Glutamatergic neuron (in vitro differentiated cells): ENCODE data around the gene CXorf65. TPM values are rescaled to one million over a fixed set of nuclear protein-coding genes. Genes with fewer than 3 reads are reported as not detected.
A peak's percentile ranks its signal among the peaks of the same experiment; 100 is the strongest.

ENCODE experiments used
- DNase-seq: peaks from one replicate; pipeline ENCODE4 v3.0.0; 2022
- H3K27ac Mint-ChIP-seq: one replicate; pipeline ENCODE4 v1.8.0; 2020; ENCODE audit warnings: mild to moderate bottlenecking, mixed read lengths, inconsistent platforms; ENCODE audit not compliant: unreplicated experiment
- H3K27me3 Mint-ChIP-seq: one replicate; pipeline ENCODE4 v1.8.0; 2020; ENCODE audit warnings: mild to moderate bottlenecking, moderate library complexity, mixed read lengths, inconsistent platforms; ENCODE audit not compliant: unreplicated experiment
- H3K36me3 Mint-ChIP-seq: one replicate; pipeline ENCODE4 v1.8.0; 2020; ENCODE audit warnings: mild to moderate bottlenecking, mixed read lengths, inconsistent platforms; ENCODE audit not compliant: unreplicated experiment
- H3K4me1 Mint-ChIP-seq: one replicate; pipeline ENCODE4 v1.8.0; 2020; ENCODE audit warnings: mild to moderate bottlenecking, low read depth, mixed read lengths, inconsistent platforms; ENCODE audit not compliant: unreplicated experiment
- H3K4me3 Mint-ChIP-seq: one replicate; pipeline ENCODE4 v1.8.0; 2020; ENCODE audit warnings: mild to moderate bottlenecking, mixed read lengths, inconsistent platforms; ENCODE audit not compliant: unreplicated experiment
- H3K9me3 Mint-ChIP-seq: one replicate; pipeline ENCODE4 v1.8.0; 2020; ENCODE audit warnings: mild to moderate bottlenecking, moderate library complexity, mixed read lengths, inconsistent platforms; ENCODE audit not compliant: unreplicated experiment
- CTCF ChIP-seq: fragments of 200-600 bp; sonication (generic); IDR thresholded peaks from one replicate; pipeline ENCODE4 v1.5.0; 2021; ENCODE audit not compliant: partially characterized antibody, unreplicated experiment
- total RNA-seq: library from RNA; stranded (reverse); fragmentation: NEBNext Ultra II Directional; extraction: Animal tissue kit (Norgen Biotek cat#: 25700); gene quantifications from one replicate; pipeline ENCODE4 v1.2.1, GENCODE V29; 2021; ENCODE audit not compliant: unreplicated experiment

CXorf65 gene
- total RNA-seq, 1 donor from 2014 or later = not detected

DNA sequence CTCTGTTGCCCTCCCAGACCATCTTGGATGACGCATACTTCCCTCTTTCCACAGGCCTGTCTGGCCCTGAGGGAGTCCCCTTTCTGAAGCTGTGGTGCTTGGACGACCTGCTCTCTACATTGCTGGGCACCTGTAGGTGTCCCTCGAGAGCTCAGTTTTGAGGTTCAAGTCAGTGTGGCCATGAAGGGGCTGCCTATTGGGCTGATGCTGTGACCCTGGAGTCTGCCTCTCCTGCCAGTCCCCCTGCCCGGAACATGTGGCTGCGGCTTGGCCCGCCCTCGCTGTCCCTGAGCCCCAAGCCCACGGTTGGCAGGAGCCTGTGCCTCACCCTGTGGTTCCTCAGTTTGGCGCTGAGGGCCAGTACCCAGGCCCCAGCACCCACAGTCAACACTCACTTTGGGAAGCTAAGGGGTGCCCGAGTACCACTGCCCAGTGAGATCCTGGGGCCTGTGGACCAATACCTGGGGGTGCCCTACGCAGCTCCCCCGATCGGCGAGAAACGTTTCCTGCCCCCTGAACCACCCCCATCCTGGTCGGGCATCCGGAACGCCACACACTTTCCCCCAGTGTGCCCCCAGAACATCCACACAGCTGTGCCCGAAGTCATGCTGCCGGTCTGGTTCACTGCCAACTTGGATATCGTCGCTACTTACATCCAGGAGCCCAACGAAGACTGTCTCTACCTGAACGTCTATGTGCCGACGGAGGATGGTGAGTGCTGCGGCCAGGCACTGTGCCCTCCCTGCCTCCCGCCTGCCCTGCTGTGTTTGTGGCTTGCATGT, 41.1 kb upstream of the CXorf65 start:
- no peak for DNase-seq
- Mint-ChIP-seq H3K27me3 (peaks cover 3% of the 10 kb centered on the region), H3K27ac (no peak overlapping the region), H3K4me3 (no peak overlapping the region), H3K36me3 (no peaks in the 10 kb centered on the region), H3K4me1 (peaks cover 5% of the 10 kb centered on the region), H3K9me3 (peaks cover 7% of the 10 kb centered on the region)
- TF ChIP-seq CTCF = no peak

- Mint-ChIP-seq H3K27me3 (peaks cover 3% of the 10 kb centered on the region), H3K9me3 (peaks cover 4% of the 10 kb centered on the region), H3K4me3 (peak within 1 kb of the TSS; percentile 86), H3K27ac (peak within 1 kb of the TSS; percentile 53), H3K4me1 (peaks cover 5% of the 10 kb centered on the region), H3K36me3 (no peaks in the 10 kb centered on the region)
- no peak for TF ChIP-seq CTCF
- DNase-seq = peak; percentile 18
These were observed 38.1 kb upstream of the CXorf65 start, which contains the start of gene NLGN3 for GRCh38 chrX:71144651-71145050. TSS of gene NLGN3 (plus strand) at chrX:71144841. CDS start at chrX:71147750, 2,909 bp downstream.

- no peak overlapping the region for H3K4me3 Mint-ChIP-seq
- no peak for TF ChIP-seq CTCF
- no peak overlapping the region for H3K27ac Mint-ChIP-seq
- peaks cover 4% of the 10 kb centered on the region for H3K9me3 Mint-ChIP-seq
- H3K36me3 Mint-ChIP-seq = no peaks in the 10 kb centered on the region
- H3K4me1 Mint-ChIP-seq = peaks cover 5% of the 10 kb centered on the region
- H3K27me3 Mint-ChIP-seq = peaks cover 3% of the 10 kb centered on the region
- DNase-seq = no peak
These were observed 37.0 kb upstream of the CXorf65 start for GRCh38 chrX:71143508-71143907.

DNA sequence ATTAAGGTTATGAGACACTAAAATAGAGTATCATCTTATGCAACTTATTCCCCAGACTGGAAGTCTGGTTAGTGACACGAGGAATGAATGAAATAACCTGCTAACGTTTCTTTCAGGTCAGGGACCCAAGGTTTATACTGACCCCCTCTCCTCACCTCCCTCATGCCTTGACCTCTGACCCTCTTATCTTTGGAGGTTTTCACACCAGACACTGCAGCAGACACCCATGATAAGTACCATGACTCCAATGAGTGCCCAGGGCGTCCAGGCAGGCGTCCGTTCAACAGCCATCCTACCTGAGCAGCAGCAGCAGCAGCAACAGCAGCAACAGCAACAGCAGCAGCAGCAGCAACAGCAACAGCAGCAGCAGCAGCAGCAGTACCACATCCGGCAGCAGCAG, 33.9 kb upstream of the CXorf65 start:
- Mint-ChIP-seq H3K9me3 (no peaks in the 10 kb centered on the region), H3K4me3 (no peak overlapping the region), H3K36me3 (no peaks in the 10 kb centered on the region), H3K4me1 (peaks cover 5% of the 10 kb centered on the region), H3K27ac (no peak overlapping the region), H3K27me3 (peaks cover 3% of the 10 kb centered on the region)
- no peak for DNase-seq
- no peak for TF ChIP-seq CTCF

DNA sequence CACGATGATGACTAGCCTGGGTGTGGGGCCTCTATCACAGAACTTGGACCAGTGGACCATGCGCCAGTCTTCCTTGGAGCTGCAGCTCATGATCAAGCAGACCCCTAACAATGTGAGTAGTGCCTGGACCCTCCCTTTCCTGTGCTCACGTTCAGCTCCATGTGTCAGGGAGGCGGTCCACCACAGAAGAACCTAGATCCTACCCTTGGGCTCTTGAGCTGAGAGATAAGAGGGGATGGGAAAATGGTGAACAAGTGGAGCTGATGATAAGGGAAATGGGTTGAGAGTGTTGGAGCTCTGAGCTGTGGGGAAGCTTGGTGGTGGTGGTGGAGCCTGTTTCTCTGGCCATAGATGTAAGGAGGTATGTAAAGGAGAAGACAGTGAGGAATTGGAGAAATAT, 25.0 kb upstream of the CXorf65 start:
- peaks cover 2% of the 10 kb centered on the region for H3K27me3 Mint-ChIP-seq
- peaks cover 9% of the 10 kb centered on the region for H3K4me1 Mint-ChIP-seq
- no peaks in the 10 kb centered on the region for H3K36me3 Mint-ChIP-seq
- peaks cover 6% of the 10 kb centered on the region for H3K9me3 Mint-ChIP-seq
- H3K4me3 Mint-ChIP-seq = no peak overlapping the region
- no peak for DNase-seq
- H3K27ac Mint-ChIP-seq = no peak overlapping the region
- no peak for TF ChIP-seq CTCF
